ENCODE measurements around the gene PLPP7.

DNA sequence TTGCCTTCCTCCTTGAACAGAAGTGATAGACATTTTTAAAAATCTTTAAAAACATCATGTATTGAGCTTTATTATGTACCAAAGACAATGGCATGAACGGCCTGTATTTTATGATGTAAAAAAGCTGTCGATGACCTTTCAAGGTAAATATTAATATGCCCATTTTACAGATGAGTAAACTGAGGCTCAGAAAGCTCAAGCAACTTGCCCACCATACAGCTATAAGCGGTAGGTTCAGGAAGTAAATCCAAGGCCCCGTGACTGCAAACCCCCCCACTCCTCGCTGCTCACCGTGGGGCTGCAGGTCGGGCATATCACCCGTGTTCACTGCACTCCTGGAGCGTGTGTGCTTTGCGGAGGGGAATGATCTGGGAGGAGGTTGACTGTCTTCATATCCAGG, 3.4 kb downstream of the PLPP7 start:
- no peak for TF ChIP-seq GATA2 (IDR thresholded peaks at IDR 0.05; ENCODE audit: low read depth, low read length)
- no peak for TF ChIP-seq GATA3 (IDR thresholded peaks at IDR 0.05; ENCODE audit: low read depth, low read length)
